HG03159 (cell line): ENCODE measurements around the gene OR2T35.
"Not testable (repeated sequence)": the region's sequence is repeated elsewhere in the genome, so short reads cannot be mapped to it uniquely, and the experiment has no call there.

ENCODE experiments used
- ATAC-seq: cut with Tn5 transposase; IDR thresholded peaks from one replicate; pipeline ENCODE4 v1.9.1; 2021; ENCODE audit warnings: mild to moderate bottlenecking, moderate library complexity; ENCODE audit not compliant: unreplicated experiment

Gene OR2T35, protein sequence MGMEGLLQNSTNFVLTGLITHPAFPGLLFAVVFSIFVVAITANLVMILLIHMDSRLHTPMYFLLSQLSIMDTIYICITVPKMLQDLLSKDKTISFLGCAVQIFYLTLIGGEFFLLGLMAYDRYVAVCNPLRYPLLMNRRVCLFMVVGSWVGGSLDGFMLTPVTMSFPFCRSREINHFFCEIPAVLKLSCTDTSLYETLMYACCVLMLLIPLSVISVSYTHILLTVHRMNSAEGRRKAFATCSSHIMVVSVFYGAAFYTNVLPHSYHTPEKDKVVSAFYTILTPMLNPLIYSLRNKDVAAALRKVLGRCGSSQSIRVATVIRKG

DNA sequence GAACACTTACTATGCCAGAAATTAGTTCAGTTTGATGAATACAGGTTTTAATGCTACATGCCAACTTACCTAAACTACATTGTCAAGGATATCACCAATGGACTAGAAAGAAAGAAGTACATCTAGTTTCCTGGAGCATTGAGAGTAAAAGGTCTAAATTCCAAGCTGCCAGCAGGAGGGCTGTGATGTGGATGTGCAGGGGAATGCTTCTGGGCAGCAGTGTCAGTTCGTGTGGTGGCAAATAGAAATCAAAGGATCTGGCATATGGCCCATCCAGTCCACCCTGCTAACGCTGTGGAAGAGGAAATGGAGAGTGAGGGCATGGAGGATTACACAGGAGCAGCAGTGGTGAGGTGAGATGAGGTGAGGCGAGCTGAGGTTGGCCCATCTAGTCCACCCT is at the start of gene OR2T35:
Gene OR2T35 (minus strand): TSS at position 101 of the 400 bp plus-strand sequence. CDS start 6,020 bp downstream, outside the sequence.
- ATAC-seq, result not testable (repeated sequence)

DNA sequence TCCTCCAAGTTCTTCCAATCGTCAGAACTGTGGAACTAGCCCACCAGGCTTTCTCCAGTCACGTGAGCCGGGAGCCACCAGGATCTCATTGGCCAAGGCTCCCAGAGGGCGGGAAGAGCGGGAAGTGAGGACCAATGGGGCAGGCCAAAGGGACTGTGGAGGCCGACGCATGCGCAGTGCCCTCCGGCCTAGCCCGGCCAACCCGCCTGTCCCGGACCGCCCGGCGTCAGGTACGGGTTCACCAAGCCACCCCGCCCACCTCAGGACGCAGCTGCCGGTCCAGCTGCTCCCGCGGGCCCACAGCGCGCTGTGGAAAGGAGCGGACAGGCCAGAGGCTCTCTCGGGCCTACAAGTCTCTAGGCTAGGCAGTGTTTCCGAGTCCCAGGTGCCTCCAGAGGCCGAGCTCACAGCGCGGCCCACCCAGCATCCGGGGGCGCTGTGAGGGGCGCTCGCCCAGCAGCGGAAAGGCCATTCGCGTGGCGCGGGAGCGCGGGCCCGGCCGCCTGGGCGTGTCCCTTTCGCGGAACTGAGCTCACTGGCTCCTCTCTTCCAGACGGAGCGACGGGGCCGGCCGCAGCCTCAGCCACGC is 46.6 kb upstream of the OR2T35 start:
- no peak for ATAC-seq

DNA sequence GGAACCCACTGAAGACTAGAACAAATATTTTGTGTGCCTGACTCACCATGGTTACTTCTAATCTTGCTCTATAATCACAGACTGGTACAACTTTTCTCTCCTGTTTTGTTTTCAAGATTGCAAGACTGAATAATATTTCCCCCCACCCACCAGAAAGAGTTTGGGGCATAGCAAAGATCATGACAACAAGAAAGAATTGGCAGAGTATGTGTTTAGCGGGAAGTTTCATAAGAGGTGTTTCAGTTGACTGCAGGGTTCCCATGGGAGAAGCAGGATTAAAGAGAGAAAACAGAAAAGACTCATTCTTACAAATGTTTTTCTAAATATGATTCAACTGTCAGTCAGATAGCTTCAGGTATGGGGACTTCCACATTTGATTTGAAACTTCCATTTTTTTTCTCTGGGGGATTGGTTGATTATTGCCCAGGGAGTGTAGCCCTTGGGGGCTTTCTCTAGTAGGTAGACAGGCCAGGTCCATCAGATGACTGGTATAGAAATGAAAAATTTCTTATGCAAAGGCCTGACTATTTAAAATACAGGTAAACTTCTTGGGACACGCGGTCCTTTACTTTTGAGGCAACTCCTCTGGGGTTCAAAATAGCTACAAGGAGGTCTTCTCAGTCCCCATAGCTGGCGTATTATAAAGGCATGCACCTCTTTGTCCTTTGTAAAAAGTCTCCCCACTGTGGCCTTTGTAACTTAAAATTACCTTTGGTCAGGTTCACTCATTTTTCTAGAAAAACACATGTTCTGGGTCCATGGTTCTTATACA is 43.6 kb upstream of the OR2T35 start:
- ATAC-seq, result peak; percentile 70

DNA sequence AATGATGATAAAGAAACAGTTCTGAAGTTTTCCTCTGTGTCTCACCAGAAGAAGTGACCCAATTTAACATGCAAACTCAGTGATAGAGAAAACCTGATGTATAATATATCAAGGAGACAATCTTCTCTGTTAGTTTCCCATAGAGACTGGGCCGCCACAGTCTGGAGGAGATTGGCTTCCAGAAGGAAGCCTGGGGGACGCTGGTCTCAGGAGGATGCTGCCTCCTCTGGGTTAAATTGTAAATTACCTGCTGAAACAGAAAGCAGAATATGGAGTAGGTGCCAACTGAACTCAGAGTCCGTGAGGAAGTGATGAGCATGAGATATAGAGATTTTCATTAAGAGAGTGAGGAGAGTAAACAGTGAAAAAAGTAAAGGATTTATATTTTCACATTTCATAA is 41.7 kb upstream of the OR2T35 start:
- ATAC-seq, result peak; percentile 82

DNA sequence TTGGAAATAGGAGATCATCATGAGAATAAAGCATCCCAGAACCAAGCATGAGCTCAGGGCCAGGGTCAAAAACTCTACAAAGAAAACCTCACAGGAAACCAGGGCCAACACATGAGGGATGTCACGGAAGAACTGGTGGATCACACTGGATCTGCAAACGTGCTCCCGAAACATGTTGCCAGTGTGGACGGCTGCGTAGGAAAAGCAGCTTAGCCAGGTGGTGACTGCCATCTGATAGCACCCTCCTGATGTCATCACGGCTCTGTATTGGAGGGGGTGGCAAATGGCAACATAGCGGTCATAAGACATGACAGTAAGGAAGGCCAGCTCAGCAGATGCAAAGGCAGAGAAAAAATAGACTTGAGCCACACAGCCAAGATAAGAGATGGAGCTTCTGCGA is 36.6 kb upstream of the OR2T35 start:
- no peak for ATAC-seq

DNA sequence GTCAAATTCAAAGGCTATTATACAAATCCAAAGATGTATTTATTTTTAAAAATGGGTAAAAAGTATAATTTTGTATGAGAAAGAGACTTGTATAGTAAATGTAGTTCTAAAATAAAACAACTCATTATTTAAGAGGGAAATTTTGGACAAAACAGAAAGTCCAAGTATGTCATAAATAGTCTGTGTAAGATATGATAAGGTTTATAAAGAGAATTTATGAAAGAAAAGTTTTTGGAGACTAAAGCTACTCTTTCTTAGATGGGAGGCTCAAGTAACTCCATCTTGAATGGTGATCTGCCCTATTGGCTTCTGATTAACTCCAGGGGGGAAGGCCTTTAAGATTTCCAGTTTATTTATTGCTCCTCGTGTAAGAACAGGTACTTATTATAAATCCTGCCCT is 24.9 kb upstream of the OR2T35 start:
- ATAC-seq, result no peak

DNA sequence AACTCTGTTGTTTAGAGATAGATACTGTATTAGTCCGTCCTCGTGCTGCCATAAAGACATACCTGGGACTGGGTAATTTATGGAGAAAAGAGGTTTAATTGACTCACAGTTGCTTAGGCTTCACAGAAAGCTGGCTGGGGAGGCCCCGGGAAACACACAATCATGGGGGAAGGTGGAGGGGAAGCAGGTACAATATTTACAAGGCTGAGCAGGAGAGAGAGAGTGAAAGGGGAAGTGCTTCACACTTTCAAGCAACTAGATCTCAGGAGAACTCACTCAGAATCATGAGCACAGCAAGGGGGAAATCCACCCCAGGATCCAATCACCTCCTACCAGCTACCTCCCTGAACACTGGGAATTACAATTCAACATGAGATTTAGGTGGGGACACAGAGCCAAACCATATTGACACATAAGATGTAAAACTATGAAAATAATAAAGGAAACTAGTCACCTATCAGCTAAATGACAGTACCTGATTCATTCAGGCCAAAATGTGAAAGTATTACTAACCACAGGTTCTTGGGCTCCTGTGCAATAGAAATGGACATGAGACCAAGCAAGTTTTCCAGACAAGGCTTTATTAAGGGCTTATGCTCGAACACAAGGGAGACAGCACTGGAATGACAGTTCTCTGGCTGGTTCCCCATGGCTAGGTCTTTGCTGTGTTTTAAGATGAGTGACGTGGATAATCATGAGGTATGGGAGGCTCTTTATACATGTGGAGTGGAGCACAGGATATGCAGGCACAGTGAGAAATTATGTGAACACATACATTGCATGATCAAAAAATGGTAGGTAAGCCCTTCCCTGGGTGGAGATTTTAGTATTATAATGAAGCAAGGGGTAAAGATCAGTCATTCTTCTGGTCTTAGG is 18.6 kb upstream of the OR2T35 start:
- peak; percentile 94 for ATAC-seq

DNA sequence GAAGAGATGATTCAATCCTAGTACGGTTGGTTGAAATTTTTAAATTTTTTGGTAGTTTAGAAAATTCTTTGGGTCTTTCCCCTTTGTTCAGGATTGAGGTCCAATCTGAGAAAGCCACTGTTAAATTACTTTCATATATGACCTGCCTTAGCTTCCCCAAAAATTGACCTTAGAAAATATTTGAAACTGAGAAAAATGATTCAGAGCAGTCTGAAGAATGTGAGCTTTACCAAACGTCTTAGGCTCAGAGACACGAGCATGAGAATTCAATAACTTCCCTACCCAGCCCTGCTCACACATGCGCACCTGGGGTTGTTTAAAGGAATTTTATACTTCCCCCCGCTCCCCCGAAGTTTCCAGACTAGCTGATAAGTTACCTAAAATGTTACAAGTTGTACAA is 11.7 kb upstream of the OR2T35 start:
- peak; percentile 49 for ATAC-seq

DNA sequence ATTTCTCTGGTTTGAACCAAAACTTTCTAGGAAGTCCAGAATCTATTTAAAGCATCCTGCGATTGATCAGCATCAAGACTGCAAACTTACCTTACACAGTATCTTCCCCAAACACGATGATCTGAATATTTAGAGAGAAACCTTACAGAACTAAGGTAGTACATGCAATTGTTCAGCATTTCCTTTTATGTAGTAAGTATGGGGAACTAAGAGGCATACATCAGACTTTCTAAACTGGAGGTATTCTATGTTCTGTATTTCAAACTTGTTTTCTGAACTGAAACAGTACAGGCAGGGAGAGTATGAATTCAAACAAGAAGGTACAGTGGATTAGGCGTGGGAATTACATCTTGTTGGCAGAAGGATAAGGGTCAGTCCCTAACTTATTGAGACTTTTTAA is 10.3 kb upstream of the OR2T35 start, which contains the start of gene OR2T27:
Gene OR2T27 (minus strand): TSS at position 175 of the 400 bp plus-strand sequence. CDS start 4,644 bp downstream, outside the sequence.
- peak; percentile 74 for ATAC-seq

DNA sequence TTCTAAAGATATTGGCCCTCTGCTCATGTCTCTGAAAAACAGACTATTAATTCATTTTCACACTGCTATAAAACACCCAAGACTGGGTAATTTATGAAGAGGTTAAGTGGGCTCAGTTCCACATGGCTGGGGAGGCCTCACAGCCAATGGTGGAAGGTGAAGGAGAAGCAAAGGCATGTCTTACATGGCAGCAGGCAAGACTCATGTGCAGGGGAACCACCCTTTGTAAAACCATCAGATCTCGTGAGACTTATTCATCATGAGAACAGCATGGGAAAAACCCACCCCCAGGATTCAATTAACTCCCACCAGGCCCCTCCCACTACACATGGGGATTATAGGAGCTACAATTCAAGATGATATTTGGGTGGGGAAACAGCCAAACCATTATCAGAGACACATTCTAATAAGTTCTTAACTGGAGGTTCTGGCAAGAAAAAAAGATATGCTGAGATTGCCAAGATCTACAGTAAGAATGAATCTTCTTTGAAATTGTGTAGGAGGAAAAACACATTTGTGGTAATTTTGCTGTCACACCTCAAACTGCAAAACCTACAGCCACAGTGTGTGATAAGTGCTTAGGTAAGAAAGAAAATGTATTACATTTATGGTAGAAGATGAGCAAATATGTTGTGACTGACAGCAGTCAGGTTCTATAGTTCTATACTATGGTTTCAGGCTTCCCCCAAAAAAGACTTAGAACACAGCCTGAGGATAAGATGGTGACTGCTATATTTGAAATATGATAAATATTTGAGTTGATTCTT is 3.9 kb upstream of the OR2T35 start:
- ATAC-seq, result not testable (repeated sequence)

DNA sequence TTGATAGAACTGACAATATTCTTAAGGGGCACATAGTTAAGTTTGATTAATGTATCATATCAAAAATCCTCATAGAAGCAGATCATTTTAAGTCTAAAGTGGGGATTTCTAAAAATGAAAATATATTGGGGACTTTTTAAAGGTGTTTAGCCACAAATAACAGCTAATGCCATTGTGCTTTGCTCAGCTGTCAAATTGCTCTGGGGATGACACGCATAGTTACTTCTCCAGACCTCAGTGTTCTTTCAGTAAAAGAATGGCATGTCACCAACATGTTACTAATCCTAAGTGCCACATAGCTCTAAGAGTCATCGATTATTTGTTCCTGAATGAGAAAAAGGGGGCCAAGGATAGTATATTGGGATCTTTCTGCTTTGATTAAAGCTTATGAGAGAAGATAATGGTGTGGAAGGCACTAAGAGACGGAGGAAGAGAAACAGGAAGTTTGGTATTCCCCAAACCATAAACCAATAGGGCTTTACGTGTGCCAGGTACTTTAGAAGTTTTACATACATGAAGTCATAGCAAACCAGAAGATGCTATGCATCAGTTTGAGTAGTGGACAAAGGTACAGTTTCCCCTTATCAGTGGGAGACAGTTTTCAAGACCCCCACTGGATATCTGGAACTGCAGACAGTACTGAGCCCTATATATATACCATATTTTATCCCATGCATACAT is 2.0 kb downstream of the OR2T35 start:
- peak; percentile 57 for ATAC-seq

DNA sequence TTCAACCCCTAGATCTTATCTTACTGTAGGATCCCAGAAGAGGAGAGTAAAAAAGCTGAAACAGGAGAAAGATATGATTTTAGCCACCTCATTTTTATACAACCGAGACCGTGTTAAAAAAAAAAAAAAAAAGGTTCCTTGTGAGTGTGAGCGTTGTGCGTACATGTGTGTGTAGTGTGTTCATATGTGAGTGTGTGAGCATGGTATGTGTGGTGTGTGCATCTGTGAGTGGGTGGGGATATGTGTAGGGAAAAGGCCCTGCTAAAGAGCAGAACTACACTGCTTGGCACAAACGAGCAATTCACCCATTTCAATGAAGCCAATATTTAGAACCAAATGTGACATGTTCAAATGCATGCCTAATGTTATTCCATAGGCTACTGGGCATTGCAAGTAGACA is 3.5 kb downstream of the OR2T35 start:
- ATAC-seq, result peak; percentile 7

DNA sequence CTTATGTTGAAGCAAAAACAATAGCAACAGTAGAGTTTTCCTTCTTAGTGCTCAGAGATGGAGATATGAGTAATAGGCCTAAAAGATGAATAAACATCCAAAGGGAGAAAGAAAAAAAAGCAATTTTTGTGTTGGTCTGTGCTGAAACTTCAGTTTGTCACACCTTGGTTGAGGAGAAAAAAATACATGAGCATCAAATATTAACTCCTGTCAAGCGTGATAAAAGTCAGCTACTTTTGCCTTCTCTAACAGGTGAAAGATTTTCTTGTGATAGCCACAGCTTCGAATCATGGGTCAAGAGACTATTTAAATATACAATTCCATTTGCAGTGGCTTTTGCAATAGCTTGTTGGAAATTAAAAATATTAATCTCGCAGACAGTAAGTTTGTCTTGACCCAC is 4.2 kb downstream of the OR2T35 start:
- ATAC-seq, result peak; percentile 50

DNA sequence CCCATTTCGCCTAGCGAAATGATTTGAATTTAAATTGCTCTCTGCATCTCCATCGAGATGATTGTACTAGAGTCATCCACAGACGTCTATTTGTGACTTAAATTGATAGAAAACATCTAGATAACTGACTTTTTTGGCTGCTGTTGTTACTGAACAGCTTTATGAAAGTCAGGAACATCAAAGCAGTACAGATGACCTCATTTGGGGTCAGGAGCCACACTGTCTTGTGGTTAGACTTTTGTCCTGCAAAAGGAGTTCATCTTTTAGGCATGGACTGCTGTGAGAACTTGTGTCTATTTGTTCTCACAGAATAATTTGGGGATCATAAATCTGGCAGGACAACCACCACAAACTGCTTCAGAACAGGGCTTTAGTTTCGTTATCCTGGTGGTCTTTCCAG is 5.4 kb downstream of the OR2T35 start:
- peak; percentile 27 for ATAC-seq

DNA sequence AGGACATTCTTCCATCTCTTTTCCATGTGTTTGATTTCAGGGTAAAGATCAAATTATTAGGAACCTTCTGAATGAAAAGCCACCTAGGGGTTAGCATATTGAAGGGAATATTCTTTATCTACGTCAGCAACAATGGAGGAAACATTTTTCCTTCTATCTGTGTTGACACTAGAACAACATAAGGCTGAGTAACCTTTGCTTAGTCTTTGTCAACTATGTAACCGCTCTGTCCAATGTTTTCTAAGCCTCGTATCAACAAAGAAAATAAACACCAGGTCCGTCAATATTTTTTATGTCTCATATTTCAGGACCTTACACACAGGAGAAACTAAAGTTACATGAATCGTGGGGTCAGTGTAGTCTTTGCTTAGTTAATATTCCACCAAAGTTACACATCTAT is 8.5 kb downstream of the OR2T35 start:
- ATAC-seq, result not testable (repeated sequence)

DNA sequence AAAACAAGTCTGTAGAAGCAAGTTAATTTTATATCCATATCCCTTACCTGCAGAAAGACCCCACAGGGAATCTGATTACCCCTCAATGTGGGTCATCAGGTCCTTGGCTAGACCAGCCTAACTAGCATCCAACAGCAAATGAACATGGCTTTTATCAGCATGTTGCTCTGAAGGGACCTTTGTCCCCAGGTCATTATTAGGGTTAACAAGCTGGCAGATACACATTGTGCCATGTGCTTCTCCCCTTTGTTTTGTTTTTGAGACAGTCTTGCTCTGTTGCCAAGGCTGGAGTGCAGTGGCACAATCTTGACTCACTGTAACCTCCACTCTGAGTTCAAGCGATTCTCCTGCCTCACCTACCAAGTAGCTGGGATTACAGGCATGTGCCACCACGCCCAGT is 10.1 kb downstream of the OR2T35 start, which contains the start of gene OR2T11:
Gene OR2T11 (minus strand): TSS at position 101 of the 400 bp plus-strand sequence. CDS start 7,963 bp downstream, outside the sequence.
- not testable (repeated sequence) for ATAC-seq

DNA sequence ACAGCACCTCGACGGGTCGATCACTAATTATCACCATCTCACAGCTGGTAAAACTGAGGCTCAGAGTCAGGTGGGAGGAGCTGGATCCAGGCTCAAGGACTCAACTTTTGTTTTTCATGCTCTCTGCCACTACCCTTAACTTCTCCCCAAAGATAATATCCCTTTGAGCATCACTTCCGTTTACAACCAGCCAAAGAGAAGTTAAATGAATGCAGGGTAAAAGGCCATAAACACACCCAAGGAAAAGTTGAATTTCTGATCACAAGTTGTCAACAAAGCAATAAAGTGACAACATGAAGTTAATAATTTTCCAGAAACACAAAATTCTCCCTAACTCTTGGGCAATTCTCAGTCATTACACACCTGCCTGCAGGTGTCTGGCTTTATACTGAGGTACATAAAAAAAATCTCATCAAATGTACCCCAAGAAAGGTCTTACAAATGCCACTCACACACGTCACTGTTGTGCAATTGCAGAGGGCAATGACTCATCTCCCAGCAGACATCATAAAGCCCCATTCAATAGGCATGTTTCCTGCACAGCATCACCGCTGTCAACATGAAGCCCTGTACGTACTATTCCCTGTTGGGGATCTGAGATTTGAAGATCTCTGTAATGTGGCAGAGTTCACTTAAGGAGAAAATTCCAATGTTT is 13.6 kb downstream of the OR2T35 start:
- no peak for ATAC-seq

DNA sequence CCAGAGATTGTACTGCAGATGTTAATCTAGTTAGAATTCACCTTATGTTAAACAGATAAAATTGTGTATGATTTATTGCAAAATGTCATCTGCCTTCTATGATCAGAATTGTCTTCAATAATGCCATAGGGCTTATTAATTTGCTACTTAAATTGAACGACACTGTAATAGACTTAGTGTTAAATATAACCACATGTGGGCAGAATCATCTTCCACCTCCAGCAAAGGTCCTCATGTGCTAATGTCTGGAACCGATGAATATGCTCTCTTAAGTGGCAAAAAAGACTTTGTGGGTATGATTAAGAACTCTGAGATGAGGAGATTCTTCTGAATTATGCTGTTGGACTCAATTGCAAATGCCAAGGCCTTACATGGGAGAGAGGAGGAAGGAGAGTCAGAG is 14.5 kb downstream of the OR2T35 start:
- ATAC-seq, result no peak
